SK-N-SH (cell line): Measurements from ENCODE around the gene KIF1A. TPM values are rescaled to one million over a fixed set of nuclear protein-coding genes. Genes with fewer than 3 reads are reported as not detected.

ENCODE experiments used
- CTCF ChIA-PET: fragments of 300-600, 350-600 bp; formaldehyde crosslinking; extraction: SDS; loops from one replicate; lab custom pipeline; 2021; lab: Yijun Ruan, JAX
- POLR2A ChIA-PET: fragments of 350-600 bp; sonication (Branson Sonifier 250); formaldehyde crosslinking; extraction: SDS; loops from one replicate; lab custom pipeline; 2020; ENCODE audit warnings: antibody characterized with exemption, inconsistent platforms; lab: Yijun Ruan, JAX
- DNase-seq: peaks from one replicate; pipeline ENCODE4 v3.0.0; 2012
- H2AFZ ChIP-seq: fragments of 200-600 bp; sonication (generic); 2 replicates; pipeline ENCODE4 v1.8.1; 2016; ENCODE audit warnings: antibody characterized with exemption, mild to moderate bottlenecking, low read depth
- H3F3A ChIP-seq: fragments of 200-600 bp; sonication (generic); replicated peaks from 2 replicates; pipeline ENCODE3; 2016; ENCODE audit warnings: antibody characterized with exemption, mild to moderate bottlenecking; ENCODE audit not compliant: insufficient read depth
- H3K27ac ChIP-seq, 2 experiments: fragments of 200-500 bp in 1 of 2; fragments of 200-600 bp in 1 of 2; sonication (Bioruptor generic) in 1 of 2; sonication (generic), shearing (Covaris generic) in 1 of 2; 2 replicates each; pipeline versions ENCODE4 v1.5.1 to v1.6.1; 2014 to 2016; ENCODE audit warnings: low read depth in 2 of 2, inconsistent platforms in 1 of 2, low read length in 1 of 2, mild to moderate bottlenecking in 1 of 2, mixed read lengths in 1 of 2
- H3K27me3 ChIP-seq: fragments of 200-600 bp; sonication (generic), shearing (Covaris generic); 2 replicates; pipeline ENCODE4 v1.6.1; 2016; ENCODE audit warnings: mixed run types; ENCODE audit not compliant: insufficient read depth
- H3K36me3 ChIP-seq, 2 experiments: fragments of 200-500 bp in 1 of 2; fragments of 200-600 bp in 1 of 2; sonication (Bioruptor generic) in 1 of 2; sonication (generic) in 1 of 2; replicated peaks in 1 of 2; 2 replicates each; pipeline versions ENCODE3 to v1.5.1; 2014 to 2016; ENCODE audit warnings: low read length in 1 of 2, mild to moderate bottlenecking in 1 of 2; ENCODE audit not compliant: insufficient read depth in 2 of 2, control insufficient read depth in 1 of 2
- H3K4me1 ChIP-seq, 2 experiments: fragments of 200-500 bp in 1 of 2; fragments of 200-600 bp in 1 of 2; sonication (Bioruptor generic) in 1 of 2; sonication (generic), shearing (Covaris generic) in 1 of 2; 2 replicates each; pipeline versions ENCODE4 v1.5.1 to v1.6.1; 2014 to 2016; ENCODE audit warnings: low read depth in 1 of 2, low read length in 1 of 2, mixed run types in 1 of 2; ENCODE audit not compliant: insufficient read depth in 2 of 2, control insufficient read depth in 1 of 2
- H3K4me2 ChIP-seq: fragments of 200-600 bp; sonication (generic), shearing (Covaris generic); 2 replicates; pipeline ENCODE4 v1.6.1; 2017; ENCODE audit warnings: mixed run types
- H3K4me3 ChIP-seq, 2 experiments: fragments of 200-500 bp in 1 of 2; fragments of 200-600 bp in 1 of 2; sonication (Bioruptor generic) in 1 of 2; sonication (generic), shearing (Covaris generic) in 1 of 2; 2 replicates each; pipeline versions ENCODE4 v1.5.1 to v1.8.1; 2014 to 2016; ENCODE audit warnings: low read depth in 2 of 2, inconsistent platforms in 1 of 2, low read length in 1 of 2, mild to moderate bottlenecking in 1 of 2, mixed read lengths in 1 of 2, moderate library complexity in 1 of 2
- H3K79me2 ChIP-seq: fragments of 200-600 bp; sonication (generic); 2 replicates; pipeline ENCODE4 v1.8.1; 2017; ENCODE audit warnings: mild to moderate bottlenecking; ENCODE audit not compliant: insufficient read depth
- H3K9ac ChIP-seq: fragments of 200-600 bp; sonication (generic); 2 replicates; pipeline ENCODE4 v1.6.1; 2017; ENCODE audit warnings: mixed run types
- H3K9me2 ChIP-seq: fragments of 200-600 bp; sonication (generic); 2 replicates; pipeline ENCODE4 v1.6.1; 2017; ENCODE audit warnings: mixed run types
- H3K9me3 ChIP-seq: fragments of 200-600 bp; sonication (generic); 2 replicates; pipeline ENCODE4 v1.6.1; 2017; ENCODE audit warnings: mixed run types, mild to moderate bottlenecking, moderate library complexity
- H4K20me1 ChIP-seq: fragments of 200-600 bp; sonication (generic); 2 replicates; pipeline ENCODE4 v1.6.1; 2017; ENCODE audit warnings: mild to moderate bottlenecking, mixed run types; ENCODE audit not compliant: insufficient read depth
- CHD2 ChIP-seq: fragments of 150-350 bp; IDR thresholded peaks from 2 replicates; pipeline ENCODE4 v1.6.1; 2018; ENCODE audit warnings: low read length; ENCODE audit not compliant: partially characterized antibody
- ELF1 ChIP-seq: IDR thresholded peaks from 2 replicates; pipeline ENCODE4 v1.4.0; 2012
- FOXJ3 ChIP-seq: sonication (generic); formaldehyde crosslinking; IDR thresholded peaks from 2 replicates; pipeline ENCODE4 v1.5.1; 2020; ENCODE audit warnings: mild to moderate bottlenecking, missing genetic modification reagents
- FOXM1 ChIP-seq: IDR thresholded peaks from 2 replicates; pipeline ENCODE4 v1.4.0; 2012; ENCODE audit warnings: low read depth, mild to moderate bottlenecking
- GABPA ChIP-seq: IDR thresholded peaks from 2 replicates; pipeline ENCODE4 v1.4.0; 2012; ENCODE audit warnings: low read depth, mild to moderate bottlenecking
- MAX ChIP-seq: IDR thresholded peaks from 2 replicates; pipeline ENCODE4 v1.4.0; 2012; ENCODE audit warnings: low read depth
- MEF2A ChIP-seq: IDR thresholded peaks from 2 replicates; pipeline ENCODE4 v1.4.0; 2012; ENCODE audit warnings: low read depth, borderline replicate concordance
- NFIC ChIP-seq: IDR thresholded peaks from 2 replicates; pipeline ENCODE4 v1.4.0; 2012; ENCODE audit warnings: borderline replicate concordance
- RCOR1 ChIP-seq: fragments of 150-350 bp; IDR thresholded peaks from 2 replicates; pipeline ENCODE4 v1.6.1; 2017; ENCODE audit warnings: antibody characterized with exemption, low read length
- RFX5 ChIP-seq: IDR thresholded peaks from 2 replicates; pipeline ENCODE4 v1.6.1; 2012; ENCODE audit warnings: mild to moderate bottlenecking, improper control_type of control experiment, low read length
- RXRA ChIP-seq: IDR thresholded peaks from 2 replicates; pipeline ENCODE4 v1.4.0; 2012; ENCODE audit warnings: low read depth, mild to moderate bottlenecking, borderline replicate concordance
- SIN3A ChIP-seq: IDR thresholded peaks from 2 replicates; pipeline ENCODE4 v1.6.1; 2012; ENCODE audit warnings: low read depth, mild to moderate bottlenecking, low read length, moderate library complexity, borderline replicate concordance
- SMC3 ChIP-seq: IDR thresholded peaks from 2 replicates; pipeline ENCODE4 v1.6.1; 2012; ENCODE audit warnings: low read depth, low read length, improper control_type of control experiment
- TAF1 ChIP-seq: IDR thresholded peaks from 2 replicates; pipeline ENCODE4 v1.6.1; 2012; ENCODE audit warnings: low read depth, mild to moderate bottlenecking, low read length, moderate library complexity, borderline replicate concordance
- TCF12 ChIP-seq: IDR thresholded peaks from 2 replicates; pipeline ENCODE4 v1.4.0; 2012
- WGBS: methylation state at CpG from one replicate; pipeline ENCODE4 v1.1.6; 2017; ENCODE audit warnings: low lambda C conversion rate; 5-methylcytosine and 5-hydroxymethylcytosine counted together
- polyA plus RNA-seq, 3 experiments: library from polyadenylated mRNA; depleted of rRNA; stranded (reverse); fragments of >200 nt; gene quantifications; 2 replicates each; pipeline ENCODE4 v1.2.3, GENCODE V29; 2012
- TF ChIP-seq, protein P1 (sequence below): IDR thresholded peaks from 2 replicates; pipeline ENCODE4 v1.6.1; 2012; ENCODE audit warnings: mild to moderate bottlenecking, low read depth, low read length, moderate library complexity
- TF ChIP-seq, protein P2 (sequence below): fragments of 150-350 bp; IDR thresholded peaks from 2 replicates; pipeline ENCODE4 v1.6.1; 2017; ENCODE audit warnings: antibody characterized with exemption, low read length, low read depth, borderline replicate concordance
- TF ChIP-seq, protein P3 (sequence below): IDR thresholded peaks from 2 replicates; pipeline ENCODE4 v1.4.0; 2012; ENCODE audit warnings: low read depth, borderline replicate concordance

KIF1A gene
- polyA plus RNA-seq, 1 of the 3 experiments (the other 2 are of a cell fraction), result 0.21 TPM

GRCh38 chr2:240739797-240740196, 80.2 kb downstream of the KIF1A start:
- DNase-seq, result no peak
- Histone ChIP-seq H3K4me1 (peaks cover 0 to 31% of the 10 kb centered on the region in 2 experiments; a peak in 1 of 4 replicates), H3K4me2 (no peak overlapping the region), H3F3A (no peaks in the 10 kb centered on the region), H3K9ac (no peak overlapping the region), H3K9me3 (no peaks in the 10 kb centered on the region), H2AFZ (no peak overlapping the region), H3K27me3 (no peaks in the 10 kb centered on the region), H3K4me3 (no peak overlapping the region), H3K36me3 (no peaks in the 10 kb centered on the region), H3K9me2 (no peaks in the 10 kb centered on the region), H3K79me2 (no peaks in the 10 kb centered on the region), H3K27ac (no peak overlapping the region), H4K20me1 (no peaks in the 10 kb centered on the region)
- CTCF ChIA-PET, result interaction anchor here (0.9 kb wide), 1 partner anchor 9 kb away, joined by 3 read pairs; no protein-coding TSS in a partner anchor
- POLR2A ChIA-PET, result no interaction called here
- WGBS, result 68% methylated on average over 5 of the region's 16 CpGs
- TF ChIP-seq, protein P1, sequence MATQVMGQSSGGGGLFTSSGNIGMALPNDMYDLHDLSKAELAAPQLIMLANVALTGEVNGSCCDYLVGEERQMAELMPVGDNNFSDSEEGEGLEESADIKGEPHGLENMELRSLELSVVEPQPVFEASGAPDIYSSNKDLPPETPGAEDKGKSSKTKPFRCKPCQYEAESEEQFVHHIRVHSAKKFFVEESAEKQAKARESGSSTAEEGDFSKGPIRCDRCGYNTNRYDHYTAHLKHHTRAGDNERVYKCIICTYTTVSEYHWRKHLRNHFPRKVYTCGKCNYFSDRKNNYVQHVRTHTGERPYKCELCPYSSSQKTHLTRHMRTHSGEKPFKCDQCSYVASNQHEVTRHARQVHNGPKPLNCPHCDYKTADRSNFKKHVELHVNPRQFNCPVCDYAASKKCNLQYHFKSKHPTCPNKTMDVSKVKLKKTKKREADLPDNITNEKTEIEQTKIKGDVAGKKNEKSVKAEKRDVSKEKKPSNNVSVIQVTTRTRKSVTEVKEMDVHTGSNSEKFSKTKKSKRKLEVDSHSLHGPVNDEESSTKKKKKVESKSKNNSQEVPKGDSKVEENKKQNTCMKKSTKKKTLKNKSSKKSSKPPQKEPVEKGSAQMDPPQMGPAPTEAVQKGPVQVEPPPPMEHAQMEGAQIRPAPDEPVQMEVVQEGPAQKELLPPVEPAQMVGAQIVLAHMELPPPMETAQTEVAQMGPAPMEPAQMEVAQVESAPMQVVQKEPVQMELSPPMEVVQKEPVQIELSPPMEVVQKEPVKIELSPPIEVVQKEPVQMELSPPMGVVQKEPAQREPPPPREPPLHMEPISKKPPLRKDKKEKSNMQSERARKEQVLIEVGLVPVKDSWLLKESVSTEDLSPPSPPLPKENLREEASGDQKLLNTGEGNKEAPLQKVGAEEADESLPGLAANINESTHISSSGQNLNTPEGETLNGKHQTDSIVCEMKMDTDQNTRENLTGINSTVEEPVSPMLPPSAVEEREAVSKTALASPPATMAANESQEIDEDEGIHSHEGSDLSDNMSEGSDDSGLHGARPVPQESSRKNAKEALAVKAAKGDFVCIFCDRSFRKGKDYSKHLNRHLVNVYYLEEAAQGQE, result no peak
- TF ChIP-seq, protein P2, sequence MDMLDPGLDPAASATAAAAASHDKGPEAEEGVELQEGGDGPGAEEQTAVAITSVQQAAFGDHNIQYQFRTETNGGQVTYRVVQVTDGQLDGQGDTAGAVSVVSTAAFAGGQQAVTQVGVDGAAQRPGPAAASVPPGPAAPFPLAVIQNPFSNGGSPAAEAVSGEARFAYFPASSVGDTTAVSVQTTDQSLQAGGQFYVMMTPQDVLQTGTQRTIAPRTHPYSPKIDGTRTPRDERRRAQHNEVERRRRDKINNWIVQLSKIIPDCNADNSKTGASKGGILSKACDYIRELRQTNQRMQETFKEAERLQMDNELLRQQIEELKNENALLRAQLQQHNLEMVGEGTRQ, result no peak
- TF ChIP-seq FOXJ3 (CRISPR knock-in tag), result no peak
- no peak for TF ChIP-seq CHD2
- no peak for TF ChIP-seq ELF1
- TF ChIP-seq TCF12, result no peak
- no peak for TF ChIP-seq MAX
- no peak for TF ChIP-seq RFX5
- no peak for TF ChIP-seq RCOR1
- TF ChIP-seq TAF1, result no peak
- no peak for TF ChIP-seq MEF2A
- no peak for TF ChIP-seq NFIC
- TF ChIP-seq FOXM1, result no peak
- TF ChIP-seq SIN3A, result no peak
- TF ChIP-seq SMC3, result no peak
- no peak for TF ChIP-seq RXRA
- TF ChIP-seq, protein P3, sequence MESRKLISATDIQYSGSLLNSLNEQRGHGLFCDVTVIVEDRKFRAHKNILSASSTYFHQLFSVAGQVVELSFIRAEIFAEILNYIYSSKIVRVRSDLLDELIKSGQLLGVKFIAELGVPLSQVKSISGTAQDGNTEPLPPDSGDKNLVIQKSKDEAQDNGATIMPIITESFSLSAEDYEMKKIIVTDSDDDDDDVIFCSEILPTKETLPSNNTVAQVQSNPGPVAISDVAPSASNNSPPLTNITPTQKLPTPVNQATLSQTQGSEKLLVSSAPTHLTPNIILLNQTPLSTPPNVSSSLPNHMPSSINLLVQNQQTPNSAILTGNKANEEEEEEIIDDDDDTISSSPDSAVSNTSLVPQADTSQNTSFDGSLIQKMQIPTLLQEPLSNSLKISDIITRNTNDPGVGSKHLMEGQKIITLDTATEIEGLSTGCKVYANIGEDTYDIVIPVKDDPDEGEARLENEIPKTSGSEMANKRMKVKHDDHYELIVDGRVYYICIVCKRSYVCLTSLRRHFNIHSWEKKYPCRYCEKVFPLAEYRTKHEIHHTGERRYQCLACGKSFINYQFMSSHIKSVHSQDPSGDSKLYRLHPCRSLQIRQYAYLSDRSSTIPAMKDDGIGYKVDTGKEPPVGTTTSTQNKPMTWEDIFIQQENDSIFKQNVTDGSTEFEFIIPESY, result no peak
- no peak for TF ChIP-seq GABPA
